HG02763 (cell line): ENCODE data around the gene KCNJ14.

ENCODE experiments used
- ATAC-seq: cut with Tn5 transposase; IDR thresholded peaks from one replicate; pipeline ENCODE4 v1.9.1; 2021; ENCODE audit warnings: mild to moderate bottlenecking, moderate library complexity; ENCODE audit not compliant: unreplicated experiment

Gene KCNJ14

GRCh38 chr19:48445256-48445605, 10.1 kb upstream of the KCNJ14 start:
- no peak for ATAC-seq

- ATAC-seq = peak; percentile 79
These were observed 9.5 kb upstream of the KCNJ14 start, which contains the start of gene GRWD1 for GRCh38 chr19:48445606-48446481. Gene GRWD1 (plus strand): TSS chr19:48445983. CDS start chr19:48446006, 23 bp downstream.

- ATAC-seq = no peak
These were observed 8.8 kb upstream of the KCNJ14 start for GRCh38 chr19:48446579-48446978.

- no peak for ATAC-seq
These were observed 6.8 kb upstream of the KCNJ14 start for GRCh38 chr19:48448563-48448962.

- no peak for ATAC-seq
These were observed 4.9 kb upstream of the KCNJ14 start for GRCh38 chr19:48450441-48450840.

GRCh38 chr19:48450863-48451262, 4.5 kb upstream of the KCNJ14 start:
- no peak for ATAC-seq

GRCh38 chr19:48451624-48452023, 3.8 kb upstream of the KCNJ14 start:
- ATAC-seq = no peak

- no peak for ATAC-seq
These were observed 2.8 kb upstream of the KCNJ14 start for GRCh38 chr19:48452289-48453190.

- ATAC-seq = no peak
These were observed 1.1 kb upstream of the KCNJ14 start for GRCh38 chr19:48454150-48454730.

GRCh38 chr19:48455908-48456562, 661 bp downstream of the KCNJ14 start:
- ATAC-seq = no peak

- no peak for ATAC-seq
These were observed 1.5 kb downstream of the KCNJ14 start for GRCh38 chr19:48456864-48457263.

GRCh38 chr19:48458016-48458415, 2.6 kb downstream of the KCNJ14 start:
- no peak for ATAC-seq

- no peak for ATAC-seq
These were observed 6.2 kb downstream of the KCNJ14 start for GRCh38 chr19:48461651-48461981.

GRCh38 chr19:48461982-48462655, 6.7 kb downstream of the KCNJ14 start:
- no peak for ATAC-seq

- no peak for ATAC-seq
These were observed 9.8 kb downstream of the KCNJ14 start for GRCh38 chr19:48465215-48465614.

- no peak for ATAC-seq
These were observed 11.4 kb downstream of the KCNJ14 start for GRCh38 chr19:48466561-48467325.

- ATAC-seq = peak; percentile 91
These were observed 13.5 kb downstream of the KCNJ14 start for GRCh38 chr19:48468772-48469288.

- ATAC-seq = peak; percentile 23
These were observed 14.0 kb downstream of the KCNJ14 start, which contains the start of gene CYTH2 for GRCh38 chr19:48469289-48469881. Gene CYTH2 (plus strand): TSS chr19:48469369. CDS start chr19:48469508, 139 bp downstream.
